HCT116 (cell line): ENCODE results near the gene ARHGEF10L. TPM values are rescaled to one million over a fixed set of nuclear protein-coding genes. Genes with fewer than 3 reads are reported as not detected.

ENCODE experiments used
- ATAC-seq: fragments of 200-7000 bp; cut with Tn5 transposase; 2 replicates; pipeline ENCODE4 v1.9.1; 2020; ENCODE audit warnings: mild to moderate bottlenecking, moderate library complexity
- BruUV-seq: library from RNA; stranded (reverse); fragments of 400-500 nt; replicated peaks from 2 replicates; lab custom pipeline; 2021; lab: Mats Ljungman, UMichigan
- CTCF ChIA-PET: fragments of 300-600 bp; sonication (Branson Sonifier 250); formaldehyde crosslinking; loops from one replicate; lab custom pipeline; 2021; ENCODE audit warnings: antibody characterized with exemption; lab: Charles Lee
- POLR2A ChIA-PET: fragments of 300-600, 350-600 bp; sonication (Branson Sonifier 250); formaldehyde crosslinking; loops from one replicate; lab custom pipeline; 2021; ENCODE audit warnings: antibody characterized with exemption; lab: Charles Lee
- RAD21 ChIA-PET, 2 experiments: fragments of 300-600 bp; sonication (Branson Sonifier 250); formaldehyde crosslinking; loops; one replicate each; lab custom pipeline; 2023; ENCODE audit warnings: low total read pairs in 2 of 2; ENCODE audit not compliant: uncharacterized antibody in 2 of 2, unreplicated experiment in 2 of 2, low non-redundant PET in 1 of 2; lab: Charles Lee
- DNase-seq: peaks from one replicate; pipeline ENCODE4 v3.0.0-alpha.2; 2010; ENCODE audit warnings: low read depth, low spot score
- H2AFZ ChIP-seq: fragments of 200-600 bp; shearing (Covaris generic), sonication (generic); 2 replicates; pipeline ENCODE4 v1.6.1; 2017; ENCODE audit warnings: low read depth, mixed run types, mixed read lengths, antibody characterized with exemption, low read length; ENCODE audit not compliant: poor library complexity, severe bottlenecking
- H3K27ac ChIP-seq: 2 replicates; pipeline ENCODE4 v1.5.1; 2012; ENCODE audit warnings: low read depth, low read length
- H3K27me3 ChIP-seq: fragments of 200-600 bp; sonication (generic); 2 replicates; pipeline ENCODE4 v1.6.1; 2016; ENCODE audit warnings: mixed run types, low read length, mixed read lengths; ENCODE audit not compliant: insufficient read depth
- H3K36me3 ChIP-seq, 2 experiments: fragments of 200-500 bp in 1 of 2; fragments of 200-600 bp in 1 of 2; sonication (Bioruptor generic) in 1 of 2; sonication (generic) in 1 of 2; 2 replicates each; pipeline versions ENCODE4 v1.5.1 to v1.6.1; 2014 to 2016; ENCODE audit warnings: low read length in 2 of 2, inconsistent platforms in 1 of 2, mixed read lengths in 1 of 2, mixed run types in 1 of 2; ENCODE audit not compliant: insufficient read depth in 2 of 2, control insufficient read depth in 1 of 2
- H3K4me1 ChIP-seq, 2 experiments: fragments of 200-600 bp in 1 of 2; sonication (generic) in 1 of 2; 2 replicates each; pipeline versions ENCODE4 v1.5.1 to v1.6.1; 2012 to 2017; ENCODE audit warnings: low read length in 2 of 2, inconsistent platforms in 1 of 2, mild to moderate bottlenecking in 1 of 2, mixed read lengths in 1 of 2, mixed run types in 1 of 2, moderate library complexity in 1 of 2; ENCODE audit not compliant: insufficient read depth in 2 of 2, control insufficient read depth in 1 of 2
- H3K4me2 ChIP-seq: fragments of 200-600 bp; sonication (generic); 2 replicates; pipeline ENCODE4 v1.6.1; 2017; ENCODE audit warnings: mixed run types, low read length, mixed read lengths
- H3K4me3 ChIP-seq, 2 experiments: fragments of 200-600 bp in 1 of 2; sonication (generic) in 1 of 2; replicated peaks in 1 of 2; 2 replicates each; pipeline ENCODE4 v1.5.1; 2011 to 2016; ENCODE audit warnings: low read length in 2 of 2, control low read depth in 1 of 2, low read depth in 1 of 2, mild to moderate bottlenecking in 1 of 2, mixed read lengths in 1 of 2, mixed run types in 1 of 2
- H3K79me2 ChIP-seq: fragments of 200-600 bp; sonication (generic); 2 replicates; pipeline ENCODE4 v1.6.1; 2017; ENCODE audit warnings: mild to moderate bottlenecking, mixed run types, low read length, moderate library complexity, mixed read lengths; ENCODE audit not compliant: insufficient read depth
- H3K9ac ChIP-seq: fragments of 200-600 bp; sonication (generic); 2 replicates; pipeline ENCODE4 v1.6.1; 2016; ENCODE audit warnings: low read length, mixed read lengths
- H3K9me2 ChIP-seq: fragments of 200-600 bp; sonication (generic), shearing (Covaris generic); 2 replicates; pipeline ENCODE4 v1.6.1; 2017; ENCODE audit warnings: mixed run types, mild to moderate bottlenecking, moderate library complexity; ENCODE audit not compliant: insufficient read depth
- H3K9me3 ChIP-seq, 2 experiments: fragments of 200-500 bp in 1 of 2; fragments of 200-600 bp in 1 of 2; sonication (Bioruptor generic) in 1 of 2; sonication (generic) in 1 of 2; 2 replicates each; pipeline ENCODE4 v1.6.1; 2014 to 2017; ENCODE audit warnings: low read length in 2 of 2, mixed read lengths in 2 of 2, inconsistent platforms in 1 of 2, low read depth in 1 of 2, mild to moderate bottlenecking in 1 of 2, mixed run types in 1 of 2, moderate library complexity in 1 of 2; ENCODE audit not compliant: control insufficient read depth in 1 of 2, insufficient read depth in 1 of 2
- H4K20me1 ChIP-seq: fragments of 200-600 bp; sonication (generic), shearing (Covaris generic); 2 replicates; pipeline ENCODE4 v1.6.1; 2017; ENCODE audit warnings: mixed run types, mild to moderate bottlenecking, moderate library complexity; ENCODE audit not compliant: insufficient read depth
- EGR1 ChIP-seq: IDR thresholded peaks from 2 replicates; pipeline ENCODE4 v1.6.1; 2012; ENCODE audit warnings: low read depth
- RAD21 ChIP-seq: IDR thresholded peaks from 2 replicates; pipeline ENCODE4 v1.6.1; 2012; ENCODE audit warnings: low read depth, mild to moderate bottlenecking
- REST ChIP-seq: IDR thresholded peaks from 2 replicates; pipeline ENCODE4 v1.6.1; 2012; ENCODE audit warnings: low read depth
- SIN3A ChIP-seq: IDR thresholded peaks from 2 replicates; pipeline ENCODE4 v1.6.1; 2012; ENCODE audit warnings: low read depth
- SP1 ChIP-seq: IDR thresholded peaks from 2 replicates; pipeline ENCODE4 v1.6.1; 2012; ENCODE audit warnings: low read depth
- SRF ChIP-seq: IDR thresholded peaks from 2 replicates; pipeline ENCODE4 v1.6.1; 2012; ENCODE audit warnings: low read depth
- ZFX ChIP-seq: fragments of 450-650 bp; IDR thresholded peaks from 2 replicates; pipeline ENCODE4 v1.6.1; 2017
- intact Hi-C: fragments of 100-400 bp; cut with micrococcal nuclease; formaldehyde crosslinking; loops from 2 replicates; pipeline ENCODE4 v1.10.0; 2022
- total RNA-seq: library from RNA; stranded (reverse); gene quantifications from one replicate; pipeline ENCODE4 v1.2.1, GENCODE V29; 2021; ENCODE audit not compliant: unreplicated experiment
- TF ChIP-seq, protein P1 (sequence below): IDR thresholded peaks from 2 replicates; pipeline ENCODE4 v1.6.1; 2012

Gene ARHGEF10L
- total RNA-seq, 1 experiment from 2014 or later: 14.7 TPM

DNA sequence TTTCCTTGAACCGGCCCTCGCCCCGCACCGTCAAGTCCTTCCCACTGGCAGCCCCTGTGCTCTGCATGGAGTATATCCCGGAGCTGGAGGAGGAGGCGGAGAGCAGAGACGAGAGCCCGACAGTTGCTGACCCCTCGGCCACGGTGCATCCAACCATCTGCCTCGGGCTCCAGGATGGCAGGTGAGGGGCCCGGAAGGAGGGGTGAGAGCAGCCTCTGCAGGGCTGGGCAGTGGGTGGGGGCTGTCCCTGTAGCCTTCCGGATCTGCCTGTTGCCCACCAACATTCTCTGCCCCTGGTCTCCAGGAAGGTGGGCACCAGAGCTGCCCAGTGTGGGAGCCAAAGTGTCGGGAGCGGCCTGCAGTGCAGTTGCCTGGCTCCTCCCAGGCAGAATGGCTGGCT lies 116.4 kb downstream of the ARHGEF10L start:
- ChIA-PET POLR2A (no interaction called here), CTCF (no interaction called here)
- no TSS peak for BruUV-seq
- H3K36me3 ChIP-seq: no peaks in the 10 kb centered on the region
- intact Hi-C loops: loop anchor here (2.0 kb wide), 1 partner anchor 925 kb away; no protein-coding TSS in a partner anchor
- H3K4me2 ChIP-seq: no peak overlapping the region
- H3K9me3 ChIP-seq: no peaks in the 10 kb centered on the region
- H3K9me2 ChIP-seq: no peaks in the 10 kb centered on the region
- no peak overlapping the region for H3K4me3 ChIP-seq
- no peak overlapping the region for H2AFZ ChIP-seq
- no peak for DNase-seq
- TF ChIP-seq REST (no peak), EGR1 (no peak), RAD21 (no peak), SIN3A (no peak), SRF (no peak), SP1 (no peak), ZFX (no peak)
- TF ChIP-seq, protein P1, sequence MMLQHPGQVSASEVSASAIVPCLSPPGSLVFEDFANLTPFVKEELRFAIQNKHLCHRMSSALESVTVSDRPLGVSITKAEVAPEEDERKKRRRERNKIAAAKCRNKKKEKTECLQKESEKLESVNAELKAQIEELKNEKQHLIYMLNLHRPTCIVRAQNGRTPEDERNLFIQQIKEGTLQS: no peak
- TF ChIP-seq, all 23 proteins: peak for 0
- Histone ChIP-seq H3K9ac (no peak overlapping the region), H3K27me3 (no peaks in the 10 kb centered on the region), H3K79me2 (no peaks in the 10 kb centered on the region), H4K20me1 (no peaks in the 10 kb centered on the region), H3K4me1 (no peaks in the 10 kb centered on the region), H3K27ac (no peak overlapping the region)
- RAD21 ChIA-PET: no interaction called here
- ATAC-seq: no peak
